K562 (cell line): ENCODE measurements around the gene ACTL10. TPM values are rescaled to one million over a fixed set of nuclear protein-coding genes. Genes with fewer than 3 reads are reported as not detected.

Source experiments
- ARID2 ChIP-seq: fragments of 450-650 bp; IDR thresholded peaks from 2 replicates; pipeline ENCODE4 v1.6.1; 2017; ENCODE audit warnings: antibody characterized with exemption, mild to moderate bottlenecking
- ETV6 ChIP-seq, 3 experiments: fragments of 150-350 bp in 1 of 3; sonication (generic) in 1 of 3; formaldehyde crosslinking in 1 of 3; IDR thresholded peaks; 2 replicates each; pipeline versions ENCODE4 v1.6.1 to v1.8.0; 2014 to 2022; ENCODE audit warnings: borderline replicate concordance in 2 of 3, low read depth in 2 of 3, antibody characterized with exemption in 1 of 3, low read length in 1 of 3, mild to moderate bottlenecking in 1 of 3, missing genetic modification reagents in 1 of 3
- HMG20A ChIP-seq: fragments of 450-650 bp; formaldehyde crosslinking; conservative IDR thresholded peaks from 2 replicates; pipeline ENCODE4 v1.4.0; 2020; ENCODE audit warnings: mild to moderate bottlenecking, mixed read lengths
- HSF4 ChIP-seq: fragments of 250-450 bp; sonication (Bioruptor Pico); IDR thresholded peaks from 2 replicates; pipeline ENCODE4 v2.1.2; 2022; ENCODE audit warnings: mild to moderate bottlenecking, moderate library complexity, borderline replicate concordance
- MAFF ChIP-seq: IDR thresholded peaks from 2 replicates; pipeline ENCODE4 v1.6.1; 2012; ENCODE audit warnings: low read length, improper control_type of control experiment
- MYC ChIP-seq, 2 experiments: fragments of 250-450 bp in 1 of 2; sonication (Bioruptor Pico) in 1 of 2; IDR thresholded peaks; 2 replicates each; pipeline versions ENCODE4 v1.5.1 to v1.6.1; 2012 to 2021; ENCODE audit warnings: low read depth in 2 of 2, borderline replicate concordance in 1 of 2, improper control_type of control experiment in 1 of 2, low read length in 1 of 2, mild to moderate bottlenecking in 1 of 2, moderate library complexity in 1 of 2
- POU5F1 ChIP-seq: fragments of 150-350 bp; IDR thresholded peaks from 2 replicates; pipeline ENCODE4 v1.6.1; 2014; ENCODE audit warnings: borderline replicate concordance, low read length, low read depth, mild to moderate bottlenecking; ENCODE audit not compliant: partially characterized antibody
- RHOXF2B ChIP-seq: fragments of 250-450 bp; sonication (Bioruptor Pico); conservative IDR thresholded peaks from 2 replicates; pipeline ENCODE4 v1.5.1; 2021
- SMARCA5 ChIP-seq: fragments of 450-650 bp; IDR thresholded peaks from 2 replicates; pipeline ENCODE4 v1.6.1; 2016
- SP1 ChIP-seq: sonication (generic); formaldehyde crosslinking; IDR thresholded peaks from 2 replicates; pipeline ENCODE4 v1.8.1; 2022; ENCODE audit warnings: mild to moderate bottlenecking, missing genetic modification reagents
- TGIF2 ChIP-seq: sonication (generic); formaldehyde crosslinking; IDR thresholded peaks from 2 replicates; pipeline ENCODE4 v1.8.1; 2022; ENCODE audit warnings: mild to moderate bottlenecking, missing genetic modification reagents, moderate library complexity
- ZNF124 ChIP-seq: sonication (generic); formaldehyde crosslinking; IDR thresholded peaks from 2 replicates; pipeline ENCODE4 v1.8.1; 2022; ENCODE audit warnings: missing genetic modification reagents
- ZNF449 ChIP-seq: fragments of 250-450 bp; sonication (Bioruptor Pico); IDR thresholded peaks from 2 replicates; pipeline ENCODE4 v1.8.0; 2022; ENCODE audit warnings: moderate library complexity, mild to moderate bottlenecking, inconsistent platforms
- polyA plus RNA-seq, 8 experiments: library from polyadenylated mRNA; depleted of rRNA in 4 of 8; stranded (reverse) in 5 of 8; unstranded in 3 of 8; fragments of >200 nt; fragmentation: Nextera tagmentation in 2 of 8; fragmentation: Illumina TruSeq in 1 of 8; extraction: Ambion mirVana in 2 of 8; extraction: Trizol in 1 of 8; gene quantifications; 2 replicates each; pipeline versions ENCODE4 v1.2.1 to v1.2.3, GENCODE V29; 2011 to 2014; ENCODE audit warnings: inconsistent platforms in 1 of 8, missing spikeins in 1 of 8
- total RNA-seq, 7 experiments: library from RNA; depleted of rRNA in 6 of 7; stranded (reverse); fragments of >200 nt in 6 of 7; fragmentation: Illumina TruSeq in 2 of 7; extraction: Trizol in 2 of 7; gene quantifications; 2 replicates each; pipeline versions ENCODE4 v1.2.1 to v1.2.3, GENCODE V29; 2011 to 2021; ENCODE audit warnings: low replicate concordance in 1 of 7
- TF ChIP-seq, protein P1 (sequence below): IDR thresholded peaks from 2 replicates; pipeline ENCODE4 v1.6.1; 2012; ENCODE audit warnings: low read depth, low read length, improper control_type of control experiment, borderline replicate concordance
- TF ChIP-seq, protein P2 (sequence below): fragments of 450-650 bp; conservative IDR thresholded peaks from 2 replicates; pipeline ENCODE4 v1.6.1; 2016; ENCODE audit warnings: missing genetic modification characterization, low read depth, mild to moderate bottlenecking, missing compliant biosample characterization, moderate library complexity
- TF ChIP-seq, protein P3 (sequence below): fragments of 250-450 bp; sonication (Bioruptor Pico); IDR thresholded peaks from 2 replicates; pipeline ENCODE4 v1.6.1; 2021; ENCODE audit warnings: mild to moderate bottlenecking

Gene ACTL10
- total and polyA plus RNA-seq, 9 of the 15 experiments (the other 6 are each of a cell fraction or from before 2014, with no cell fraction given), result 0.07 to 0.14 TPM; not detected in 7

GRCh38 chr20:33685328-33686099, 18.8 kb downstream of the ACTL10 start (continued):
- TF ChIP-seq, protein P1, sequence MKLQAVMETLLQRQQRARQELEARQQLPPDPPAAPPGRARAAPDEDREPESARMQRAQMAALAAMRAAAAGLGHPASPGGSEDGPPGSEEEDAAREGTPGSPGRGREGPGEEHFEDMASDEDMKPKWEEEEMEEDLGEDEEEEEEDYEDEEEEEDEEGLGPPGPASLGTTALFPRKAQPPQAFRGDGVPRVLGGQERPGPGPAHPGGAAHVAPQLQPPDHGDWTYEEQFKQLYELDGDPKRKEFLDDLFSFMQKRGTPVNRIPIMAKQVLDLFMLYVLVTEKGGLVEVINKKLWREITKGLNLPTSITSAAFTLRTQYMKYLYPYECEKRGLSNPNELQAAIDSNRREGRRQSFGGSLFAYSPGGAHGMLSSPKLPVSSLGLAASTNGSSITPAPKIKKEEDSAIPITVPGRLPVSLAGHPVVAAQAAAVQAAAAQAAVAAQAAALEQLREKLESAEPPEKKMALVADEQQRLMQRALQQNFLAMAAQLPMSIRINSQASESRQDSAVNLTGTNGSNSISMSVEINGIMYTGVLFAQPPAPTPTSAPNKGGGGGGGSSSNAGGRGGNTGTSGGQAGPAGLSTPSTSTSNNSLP, result no peak
- TF ChIP-seq ARID2 (no peak), HSF4 (no peak), TGIF2 (CRISPR knock-in tag) (no peak), POU5F1 (no peak), MAFF (no peak), HMG20A (CRISPR knock-in tag) (no peak), SMARCA5 (peak; percentile 71), RHOXF2B (CRISPR knock-in tag) (no peak), SP1 (CRISPR knock-in tag) (no peak), ZNF449 (no peak), ETV6 (IDR thresholded peaks at IDR 0.05; ENCODE audit: borderline replicate concordance in 1 of 2, low read depth in 2 of 2, low read length in 1 of 2) (no peak), ETV6 (CRISPR knock-in tag; IDR thresholded peaks at IDR 0.05; ENCODE audit: borderline replicate concordance) (no peak), ZNF124 (CRISPR knock-in tag) (no peak), MYC (IDR thresholded peaks at IDR 0.05; ENCODE audit: low read depth, low read length) (no peak; the same call in 1 of the 2 replicates), MYC (CRISPR knock-in tag; IDR thresholded peaks at IDR 0.05; ENCODE audit: borderline replicate concordance, low read depth) (peak; percentile 66; the same call in 1 of the 2 replicates)
- TF ChIP-seq, protein P2, sequence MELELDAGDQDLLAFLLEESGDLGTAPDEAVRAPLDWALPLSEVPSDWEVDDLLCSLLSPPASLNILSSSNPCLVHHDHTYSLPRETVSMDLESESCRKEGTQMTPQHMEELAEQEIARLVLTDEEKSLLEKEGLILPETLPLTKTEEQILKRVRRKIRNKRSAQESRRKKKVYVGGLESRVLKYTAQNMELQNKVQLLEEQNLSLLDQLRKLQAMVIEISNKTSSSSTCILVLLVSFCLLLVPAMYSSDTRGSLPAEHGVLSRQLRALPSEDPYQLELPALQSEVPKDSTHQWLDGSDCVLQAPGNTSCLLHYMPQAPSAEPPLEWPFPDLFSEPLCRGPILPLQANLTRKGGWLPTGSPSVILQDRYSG (tag), result no peak
- TF ChIP-seq, protein P3, sequence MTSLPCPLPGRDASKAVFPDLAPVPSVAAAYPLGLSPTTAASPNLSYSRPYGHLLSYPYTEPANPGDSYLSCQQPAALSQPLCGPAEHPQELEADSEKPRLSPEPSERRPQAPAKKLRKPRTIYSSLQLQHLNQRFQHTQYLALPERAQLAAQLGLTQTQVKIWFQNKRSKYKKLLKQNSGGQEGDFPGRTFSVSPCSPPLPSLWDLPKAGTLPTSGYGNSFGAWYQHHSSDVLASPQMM (CRISPR knock-in tag), result no peak
